ENCODE measurements around the gene PLVAP.
A peak's percentile ranks its signal among the peaks of the same experiment; 100 is the strongest.

PLVAP gene

GRCh38 chr19:17335575-17335974, 41.6 kb downstream of the PLVAP start:
- no peak for DNase-seq (ENCODE audit: low read depth, low spot score)

GRCh38 chr19:17334414-17335409, 42.4 kb downstream of the PLVAP start, which contains the start of gene ANO8:
TSS of gene ANO8 (minus strand) at chr19:17334855. CDS start at chr19:17334670, 185 bp downstream.
- DNase-seq (ENCODE audit: low read depth, low spot score) = peak; percentile 91

- peak; percentile 55 for DNase-seq (ENCODE audit: low read depth, low spot score)
These were observed 43.3 kb downstream of the PLVAP start for GRCh38 chr19:17333611-17334413.

GRCh38 chr19:17332677-17333581, 44.2 kb downstream of the PLVAP start:
- DNase-seq (ENCODE audit: low read depth, low spot score) = no peak

- no peak for DNase-seq (ENCODE audit: low read depth, low spot score)
These were observed 44.8 kb downstream of the PLVAP start for GRCh38 chr19:17332360-17332676.

- DNase-seq (ENCODE audit: low read depth, low spot score) = no peak
These were observed 46.0 kb downstream of the PLVAP start for GRCh38 chr19:17331045-17331558.

- no peak for DNase-seq (ENCODE audit: low read depth, low spot score)
These were observed 46.7 kb downstream of the PLVAP start for GRCh38 chr19:17330262-17331044.

- DNase-seq (ENCODE audit: low read depth, low spot score) = no peak
These were observed 47.5 kb downstream of the PLVAP start for GRCh38 chr19:17329366-17330261.

GRCh38 chr19:17328517-17329365, 48.4 kb downstream of the PLVAP start:
- no peak for DNase-seq (ENCODE audit: low read depth, low spot score)

- DNase-seq (ENCODE audit: low read depth, low spot score) = no peak
These were observed 49.3 kb downstream of the PLVAP start for GRCh38 chr19:17327654-17328516.

- DNase-seq (ENCODE audit: low read depth, low spot score) = no peak
These were observed 50.0 kb downstream of the PLVAP start for GRCh38 chr19:17327068-17327653.

GRCh38 chr19:17326595-17326966, 50.6 kb downstream of the PLVAP start:
- DNase-seq (ENCODE audit: low read depth, low spot score) = no peak

- DNase-seq (ENCODE audit: low read depth, low spot score) = no peak
These were observed 51.1 kb downstream of the PLVAP start for GRCh38 chr19:17325881-17326594.

- DNase-seq (ENCODE audit: low read depth, low spot score) = no peak
These were observed 52.0 kb downstream of the PLVAP start for GRCh38 chr19:17325133-17325532.

- no peak for DNase-seq (ENCODE audit: low read depth, low spot score)
These were observed 52.6 kb downstream of the PLVAP start for GRCh38 chr19:17324357-17325114.

- DNase-seq (ENCODE audit: low read depth, low spot score) = no peak
These were observed 53.2 kb downstream of the PLVAP start for GRCh38 chr19:17323964-17324332.

Measured in activated CD4-positive, CD25-positive, alpha-beta regulatory T cell treated with anti-CD3 and anti-CD28 coated beads, Interleukin-2, amount 50 U/mL, for 16 hours (primary cell).